Astrocyte of the hippocampus (primary cell): ENCODE data around the gene CELA2B.
"Not testable (repeated sequence)": the region's sequence is repeated elsewhere in the genome, so short reads cannot be mapped to it uniquely, and the experiment has no call there.

ENCODE experiments used
- DNase-seq: peaks from one replicate; pipeline ENCODE4 v3.0.0; 2011; ENCODE audit warnings: low read depth, low spot score

The CELA2B gene

GRCh38 chr1:15475752-15476314 is at the start of gene CELA2B:
Gene CELA2B, plus strand, starts transcription at chr1:15476104. Its CDS starts 22 bp downstream, at chr1:15476126.
- DNase-seq: no peak

- DNase-seq: peak; percentile 76
Measured at GRCh38 chr1:15426492-15427279, 49.2 kb upstream of the CELA2B start.

- DNase-seq: no peak
Measured at GRCh38 chr1:15427280-15427666, 48.6 kb upstream of the CELA2B start.

- not testable (repeated sequence) for DNase-seq
Measured at GRCh38 chr1:15428252-15428651, 47.7 kb upstream of the CELA2B start.

- DNase-seq: no peak
Measured at GRCh38 chr1:15428815-15429435, 47.0 kb upstream of the CELA2B start.

- peak; percentile 48 for DNase-seq
Measured at GRCh38 chr1:15429701-15430149, 46.2 kb upstream of the CELA2B start.

GRCh38 chr1:15430787-15431570 is 44.9 kb upstream of the CELA2B start:
- peak; percentile 76 for DNase-seq

GRCh38 chr1:15431571-15431948 is 44.3 kb upstream of the CELA2B start:
- no peak for DNase-seq

- DNase-seq: no peak
Measured at GRCh38 chr1:15432324-15432723, 43.6 kb upstream of the CELA2B start.

- no peak for DNase-seq
Measured at GRCh38 chr1:15433471-15433870, 42.4 kb upstream of the CELA2B start.

GRCh38 chr1:15434739-15435138 is 41.2 kb upstream of the CELA2B start:
- DNase-seq: not testable (repeated sequence)

- DNase-seq: no peak
Measured at GRCh38 chr1:15435239-15436077, 40.4 kb upstream of the CELA2B start.

- DNase-seq: no peak
Measured at GRCh38 chr1:15436881-15437442, 38.9 kb upstream of the CELA2B start.

- no peak for DNase-seq
Measured at GRCh38 chr1:15439325-15439724, 36.6 kb upstream of the CELA2B start.

GRCh38 chr1:15440357-15440756 is 35.5 kb upstream of the CELA2B start:
- no peak for DNase-seq

- DNase-seq: no peak
Measured at GRCh38 chr1:15441247-15441646, 34.7 kb upstream of the CELA2B start.

- DNase-seq: no peak
Measured at GRCh38 chr1:15442119-15442518, 33.8 kb upstream of the CELA2B start.

- no peak for DNase-seq
Measured at GRCh38 chr1:15442759-15443158, 33.1 kb upstream of the CELA2B start.

- DNase-seq: no peak
Measured at GRCh38 chr1:15443281-15443680, 32.6 kb upstream of the CELA2B start.

- no peak for DNase-seq
Measured at GRCh38 chr1:15444468-15445389, 31.2 kb upstream of the CELA2B start.
